HG03469 (cell line): ENCODE results near the gene IL22RA2.
"Not testable (repeated sequence)": the region's sequence is repeated elsewhere in the genome, so short reads cannot be mapped to it uniquely, and the experiment has no call there.

Source experiments
- ATAC-seq: cut with Tn5 transposase; IDR thresholded peaks from one replicate; pipeline ENCODE4 v1.9.1; 2021; ENCODE audit warnings: mild to moderate bottlenecking, moderate library complexity, moderate number of reproducible peaks; ENCODE audit not compliant: unreplicated experiment

IL22RA2 gene, protein sequence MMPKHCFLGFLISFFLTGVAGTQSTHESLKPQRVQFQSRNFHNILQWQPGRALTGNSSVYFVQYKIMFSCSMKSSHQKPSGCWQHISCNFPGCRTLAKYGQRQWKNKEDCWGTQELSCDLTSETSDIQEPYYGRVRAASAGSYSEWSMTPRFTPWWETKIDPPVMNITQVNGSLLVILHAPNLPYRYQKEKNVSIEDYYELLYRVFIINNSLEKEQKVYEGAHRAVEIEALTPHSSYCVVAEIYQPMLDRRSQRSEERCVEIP

GRCh38 chr6:137173501-137173900 lies at the start of gene IL22RA2:
Gene IL22RA2, minus strand, starts transcription at chr6:137173644. Its CDS starts 11,895 bp downstream, at chr6:137161749.
- ATAC-seq, result no peak

DNA sequence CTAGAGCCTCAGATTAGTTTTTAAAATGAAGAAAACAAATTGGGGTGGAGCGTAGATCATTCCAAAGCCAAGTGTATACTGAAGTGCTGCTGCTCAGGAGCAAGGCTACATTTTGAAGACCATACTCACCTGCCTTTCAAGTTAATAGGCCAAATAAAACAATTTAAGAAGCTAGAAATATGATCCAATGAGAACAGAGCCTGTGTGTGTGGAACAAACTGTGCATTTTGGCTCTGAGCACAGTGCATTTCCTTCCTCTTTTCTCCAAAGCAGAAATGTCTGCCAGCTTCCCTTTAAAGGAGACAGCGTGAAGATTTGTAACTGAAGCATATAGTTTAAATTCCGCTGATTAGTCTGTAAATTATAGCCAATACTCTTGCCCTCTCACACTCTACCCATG lies 48.9 kb upstream of the IL22RA2 start:
- no peak for ATAC-seq

- ATAC-seq, result no peak
Observed at GRCh38 chr6:137219664-137220252, 46.3 kb upstream of the IL22RA2 start.

DNA sequence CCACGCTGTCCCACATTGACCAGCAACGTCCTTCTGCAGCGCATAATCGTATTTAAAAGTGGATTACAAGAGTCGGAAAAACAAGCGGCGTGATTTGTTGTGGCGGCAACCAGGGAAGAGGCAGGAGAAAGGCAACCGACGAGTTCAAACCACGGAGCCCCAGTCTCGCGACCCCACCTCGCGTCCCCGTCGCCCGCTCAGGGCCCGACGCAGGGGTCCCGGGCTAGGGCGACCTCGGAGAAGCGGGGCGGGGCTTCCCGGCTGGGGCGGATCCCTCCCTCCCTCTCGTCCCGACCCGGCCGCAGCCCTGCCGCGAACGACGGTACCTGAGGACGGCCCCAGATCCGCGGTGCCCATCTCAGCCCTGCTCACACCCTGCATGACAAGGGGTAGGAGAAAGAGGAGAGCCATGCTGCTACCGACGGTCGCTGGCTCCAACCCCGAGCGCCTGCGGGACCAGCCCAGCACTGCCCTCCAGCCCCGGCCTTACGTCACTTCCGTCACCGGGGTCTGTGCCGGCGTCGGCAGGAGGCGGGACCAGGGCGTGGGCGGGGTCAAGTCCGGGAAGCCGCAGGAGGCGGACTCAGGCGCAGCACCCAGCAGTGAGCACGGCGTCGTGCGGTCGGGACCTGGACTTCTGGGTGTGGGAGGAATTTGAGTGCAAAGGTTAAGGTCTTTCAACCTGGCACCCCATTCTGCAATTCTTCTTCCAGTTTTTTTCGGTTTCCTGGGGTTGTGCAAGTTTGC lies 45.6 kb upstream of the IL22RA2 start, which contains the start of gene IFNGR1:
TSS of gene IFNGR1 (minus strand) at position 469 of the 747 bp plus-strand sequence. CDS start at position 411, 58 bp downstream.
- ATAC-seq, result peak; percentile 68

DNA sequence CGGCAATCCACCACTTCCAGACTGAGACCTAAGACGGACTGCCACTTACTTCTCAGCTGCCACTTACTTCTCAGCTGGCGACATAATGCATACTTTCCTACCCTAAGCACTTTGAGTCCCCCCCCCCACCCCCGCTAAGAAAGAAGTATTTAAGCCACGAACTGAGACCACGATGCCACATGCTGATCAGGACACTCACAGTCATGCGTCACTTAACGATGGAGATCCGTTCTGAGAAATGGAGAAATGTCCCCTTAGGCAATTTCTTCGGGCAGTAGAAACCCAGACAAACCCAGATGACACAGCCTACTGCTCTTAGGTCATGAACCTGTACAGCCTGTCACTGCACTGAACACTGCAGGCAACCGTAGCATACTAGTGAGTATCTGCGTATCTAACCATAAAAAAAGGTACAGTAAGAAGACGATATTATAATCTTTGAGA lies 45.1 kb upstream of the IL22RA2 start:
- no peak for ATAC-seq

DNA sequence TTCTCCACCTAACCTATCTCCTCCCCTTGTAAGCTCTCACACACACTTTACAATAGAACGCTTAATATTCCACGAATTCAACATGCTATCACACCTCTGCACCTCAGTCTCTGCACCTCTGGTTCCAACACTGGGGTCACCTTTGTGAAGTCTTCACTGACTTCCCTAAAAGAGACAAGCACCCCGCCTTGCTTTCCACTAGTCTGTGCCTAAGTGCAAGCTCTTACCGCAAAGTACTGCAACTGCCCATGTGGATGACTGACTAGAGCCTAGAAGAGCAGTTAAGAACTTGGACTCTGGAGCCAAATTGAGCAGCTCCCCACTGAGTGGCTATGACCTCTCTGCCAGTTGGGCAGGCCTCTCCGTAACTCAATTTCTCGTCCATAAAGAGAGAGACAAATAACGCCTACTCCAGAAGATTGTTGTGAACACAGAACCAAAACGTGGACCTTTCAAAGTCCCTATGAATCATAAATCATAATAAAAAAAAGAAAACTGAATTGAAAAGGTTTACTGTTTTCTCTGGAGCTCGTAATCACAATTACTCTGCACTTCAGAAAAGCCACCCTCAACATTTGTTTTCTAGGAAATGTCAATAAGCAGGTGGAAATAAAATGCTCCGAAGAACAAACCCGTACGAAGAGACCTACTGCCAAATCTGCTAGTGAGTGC lies 44.5 kb upstream of the IL22RA2 start:
- ATAC-seq, result no peak

DNA sequence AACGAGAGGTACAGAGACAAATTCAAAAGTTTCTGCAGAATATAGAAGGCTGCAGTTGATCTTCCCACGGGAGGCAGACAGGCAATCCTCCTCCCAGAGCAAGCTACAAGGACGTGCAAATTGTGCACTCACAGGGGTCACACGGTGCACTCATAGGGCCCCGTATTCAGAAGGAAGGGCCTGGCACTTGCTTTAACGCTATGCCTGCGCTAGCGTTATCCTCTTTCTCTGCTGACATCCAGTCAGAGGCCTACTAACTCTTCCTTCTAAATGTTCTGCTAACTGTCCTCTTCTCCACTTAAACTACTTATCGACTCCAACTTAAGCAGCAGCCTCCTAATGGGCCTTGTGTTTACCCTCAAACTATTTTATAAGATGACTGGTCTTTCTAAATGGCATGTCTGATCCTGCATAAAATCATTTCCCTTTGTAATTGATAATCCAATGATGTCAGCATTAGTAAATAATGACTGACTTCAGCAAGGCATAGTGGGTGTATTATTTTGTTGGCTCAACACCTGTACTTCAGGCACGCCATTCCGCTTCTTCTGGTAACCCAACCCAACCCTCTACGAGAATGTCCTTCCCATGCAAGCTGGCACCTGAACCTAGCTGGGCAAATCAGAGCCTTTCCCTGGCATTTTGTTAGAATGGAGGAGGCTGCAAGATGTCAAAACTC lies 43.6 kb upstream of the IL22RA2 start:
- ATAC-seq, result no peak

DNA sequence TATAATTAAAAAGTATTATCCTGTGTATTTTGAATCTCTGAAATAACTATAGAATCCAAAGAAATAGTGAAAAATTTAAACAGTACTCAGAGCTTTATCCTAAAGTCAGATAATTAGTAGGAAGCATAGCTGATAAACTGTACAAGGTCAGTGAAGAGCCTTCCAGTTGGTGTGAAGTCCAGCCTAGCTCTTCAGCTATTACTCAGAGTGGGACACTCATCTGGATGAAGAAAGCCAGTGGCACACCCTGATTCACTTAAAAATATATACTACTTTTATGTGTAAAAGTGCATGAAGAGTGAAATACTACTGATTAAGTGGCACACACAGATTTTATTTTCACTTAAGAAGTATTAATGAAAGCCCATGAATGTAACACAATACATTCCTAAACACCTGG lies 42.7 kb upstream of the IL22RA2 start:
- no peak for ATAC-seq

DNA sequence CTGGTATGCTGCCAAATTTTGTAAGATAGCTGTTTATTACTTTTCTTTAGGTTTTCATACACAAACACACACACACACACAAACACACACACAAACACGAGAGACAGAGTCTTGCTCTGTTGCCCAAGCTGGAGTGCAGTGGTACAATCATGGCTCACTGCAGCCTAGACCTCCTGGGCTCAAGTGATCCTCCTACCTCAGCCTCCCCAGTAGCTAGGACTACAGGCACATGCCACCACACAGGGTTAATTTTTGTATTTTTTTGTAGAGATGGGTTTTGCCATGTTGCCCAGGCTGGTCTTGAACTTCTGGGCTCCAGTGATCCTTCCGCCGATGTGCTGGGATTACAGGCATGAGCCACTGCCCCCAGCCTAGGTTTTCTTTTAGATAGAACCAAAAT lies 42.2 kb upstream of the IL22RA2 start:
- ATAC-seq, result not testable (repeated sequence)

DNA sequence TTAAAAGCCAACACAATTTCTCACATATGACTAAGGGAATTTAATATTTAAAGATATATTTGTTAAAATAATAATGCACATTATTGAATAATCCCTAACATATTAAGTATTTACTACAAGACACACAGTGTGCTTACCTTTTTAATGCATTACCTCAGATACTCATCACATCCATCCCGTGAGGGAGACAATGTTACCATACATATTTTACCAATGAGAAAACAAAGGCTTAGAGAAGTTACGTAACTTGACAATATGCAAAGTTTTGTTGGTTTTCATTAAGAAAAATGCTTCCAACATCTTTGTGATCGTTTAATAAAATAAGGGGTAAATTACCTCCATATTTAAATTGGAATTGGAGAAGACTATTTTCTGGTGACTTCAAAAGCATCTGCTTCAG lies 41.5 kb upstream of the IL22RA2 start:
- no peak for ATAC-seq

- no peak for ATAC-seq
Observed at GRCh38 chr6:137213813-137214212, 40.4 kb upstream of the IL22RA2 start.

DNA sequence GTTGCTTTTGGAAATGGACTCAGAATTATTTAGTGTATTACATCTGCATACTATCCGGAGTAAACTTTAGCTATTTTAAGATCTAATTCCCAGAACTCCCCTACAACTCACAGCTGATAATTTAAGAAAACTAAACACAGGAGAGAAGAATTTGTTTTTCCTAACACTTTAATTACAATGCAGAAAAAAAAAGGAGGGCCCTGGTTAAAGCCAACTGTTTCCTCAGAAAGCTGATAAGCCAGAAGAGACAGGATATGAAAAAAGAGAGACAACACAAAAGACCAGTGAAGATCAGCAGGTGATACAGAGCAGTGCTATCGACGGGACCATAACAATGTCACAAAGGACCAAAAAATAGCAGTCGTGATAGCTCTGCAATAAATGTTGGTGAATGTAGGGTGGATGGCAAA lies 39.9 kb upstream of the IL22RA2 start:
- no peak for ATAC-seq

- ATAC-seq, result no peak
Observed at GRCh38 chr6:137211910-137212309, 38.5 kb upstream of the IL22RA2 start.

- no peak for ATAC-seq
Observed at GRCh38 chr6:137210903-137211302, 37.5 kb upstream of the IL22RA2 start.

GRCh38 chr6:137208279-137208678 lies 34.8 kb upstream of the IL22RA2 start:
- ATAC-seq, result no peak

DNA sequence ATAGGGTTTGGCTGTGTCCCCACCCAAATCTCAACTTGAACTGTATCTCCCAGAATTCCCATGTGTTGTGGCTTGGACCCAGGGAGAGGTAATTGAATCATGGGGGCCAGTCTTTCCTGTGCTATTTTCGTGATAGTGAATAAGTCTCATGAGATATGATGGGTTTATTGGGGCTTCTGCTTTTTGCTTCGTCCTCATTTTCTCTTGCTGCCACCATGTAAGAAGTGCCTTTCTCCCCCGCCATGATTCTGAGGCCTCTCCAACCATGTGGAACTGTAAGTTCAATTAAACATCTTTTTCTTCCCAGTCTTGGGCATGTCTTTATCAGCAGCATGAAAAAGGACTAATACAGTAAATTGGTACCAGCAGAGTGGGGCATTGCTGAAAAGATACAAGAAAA lies 34.0 kb upstream of the IL22RA2 start:
- not testable (repeated sequence) for ATAC-seq

DNA sequence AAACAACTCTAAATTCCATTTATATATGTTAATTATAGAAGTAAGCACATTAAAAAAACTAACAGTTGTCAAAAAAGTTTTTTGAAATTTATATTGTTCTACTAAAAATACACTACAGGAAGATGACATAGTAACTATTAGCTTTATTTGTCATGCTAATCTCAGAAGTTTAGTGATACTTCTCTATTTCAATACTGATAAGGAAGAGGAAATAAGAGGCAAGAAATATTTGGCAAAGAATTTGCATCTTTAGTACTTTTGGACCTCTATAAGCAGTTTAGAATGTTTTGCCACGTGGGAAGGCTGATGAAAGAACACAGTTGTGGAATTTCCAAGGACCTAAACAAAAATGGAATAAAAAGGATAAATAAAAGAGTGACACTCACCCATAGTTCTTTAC lies 33.1 kb upstream of the IL22RA2 start:
- ATAC-seq, result no peak

GRCh38 chr6:137203256-137203655 lies 29.8 kb upstream of the IL22RA2 start:
- ATAC-seq, result no peak

GRCh38 chr6:137202078-137202477 lies 28.6 kb upstream of the IL22RA2 start:
- ATAC-seq, result peak; percentile 47

DNA sequence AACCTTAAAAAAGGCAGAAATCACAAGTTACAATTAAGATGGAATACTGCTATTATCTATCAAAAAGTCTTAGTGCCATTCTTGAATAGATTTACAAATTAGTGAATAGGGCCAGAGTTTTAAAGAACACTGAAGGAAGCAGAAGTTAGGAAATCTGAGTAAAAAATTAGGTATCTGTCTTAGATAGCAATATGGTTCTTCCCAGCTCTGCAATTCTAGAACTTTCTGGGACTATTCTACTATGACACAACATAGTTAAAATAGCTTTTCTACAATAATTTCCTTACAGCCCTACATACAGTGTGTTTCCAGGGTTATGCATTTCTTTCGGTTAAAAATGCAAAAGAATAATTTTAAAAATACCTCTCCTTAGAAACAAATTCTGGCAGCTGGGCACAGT lies 27.6 kb upstream of the IL22RA2 start:
- ATAC-seq, result no peak

DNA sequence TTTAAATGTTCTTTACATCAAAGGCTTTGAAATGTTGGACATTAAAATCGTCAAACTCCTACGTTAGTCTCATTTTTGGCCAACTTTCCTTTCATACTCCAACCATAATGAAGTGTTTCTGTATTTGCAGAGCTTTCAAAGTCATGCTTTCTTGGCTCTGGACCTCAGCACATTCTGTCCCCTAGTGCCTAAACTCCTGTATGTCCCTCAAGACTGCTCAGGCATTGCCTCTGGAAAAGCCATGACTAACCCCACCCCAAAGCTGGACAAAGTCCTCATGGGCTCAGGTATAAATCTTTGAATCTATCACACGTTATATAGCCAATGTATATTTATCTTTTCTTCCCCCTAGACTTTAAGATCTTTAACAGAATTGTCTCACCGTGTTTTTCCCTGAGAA lies 26.8 kb upstream of the IL22RA2 start:
- ATAC-seq, result no peak
